GM21723 (cell line): ENCODE data around the gene DUOXA1.
A peak's percentile ranks its signal among the peaks of the same experiment; 100 is the strongest.

Experiments
- ATAC-seq: cut with Tn5 transposase; IDR thresholded peaks from one replicate; pipeline ENCODE4 v1.9.1; 2021; ENCODE audit warnings: mild to moderate bottlenecking, moderate library complexity; ENCODE audit not compliant: unreplicated experiment

The DUOXA1 gene

GRCh38 chr15:45129651-45130129, at the start of gene DUOXA1, which contains the start of gene DUOX1:
Gene DUOXA1, minus strand, starts transcription at chr15:45129879. Its CDS starts 6,865 bp downstream, at chr15:45123014.
Gene DUOX1, plus strand, starts transcription at chr15:45129994. Its CDS starts 1,973 bp downstream, at chr15:45131967.
- ATAC-seq = no peak

- ATAC-seq = no peak
These were observed 47.6 kb upstream of the DUOXA1 start for GRCh38 chr15:45177285-45177684.

GRCh38 chr15:45174577-45174976, 44.9 kb upstream of the DUOXA1 start:
- ATAC-seq = no peak

DNA sequence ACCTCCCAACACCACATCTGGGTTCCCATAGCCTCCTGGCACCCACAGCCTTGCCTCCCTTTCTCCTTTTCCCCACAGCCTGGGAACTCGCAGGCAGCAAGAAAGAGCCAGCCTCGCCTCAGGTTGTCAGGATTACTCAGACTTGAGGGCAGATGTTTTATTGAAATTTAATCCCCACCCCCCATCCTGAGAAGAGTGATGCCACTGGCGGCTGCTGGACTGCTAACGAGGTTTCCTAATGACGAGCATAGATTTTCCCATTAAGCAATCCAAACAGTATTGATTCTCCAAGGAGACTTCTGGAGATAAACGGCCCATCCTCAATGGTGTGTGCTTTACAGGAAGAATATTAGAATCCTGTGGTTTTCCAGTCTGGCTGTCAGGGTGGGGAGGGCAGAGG, 44.4 kb upstream of the DUOXA1 start:
- ATAC-seq = no peak

- no peak for ATAC-seq
These were observed 42.2 kb upstream of the DUOXA1 start for GRCh38 chr15:45171912-45172311.

- ATAC-seq = no peak
These were observed 40.2 kb upstream of the DUOXA1 start for GRCh38 chr15:45169608-45170480.

DNA sequence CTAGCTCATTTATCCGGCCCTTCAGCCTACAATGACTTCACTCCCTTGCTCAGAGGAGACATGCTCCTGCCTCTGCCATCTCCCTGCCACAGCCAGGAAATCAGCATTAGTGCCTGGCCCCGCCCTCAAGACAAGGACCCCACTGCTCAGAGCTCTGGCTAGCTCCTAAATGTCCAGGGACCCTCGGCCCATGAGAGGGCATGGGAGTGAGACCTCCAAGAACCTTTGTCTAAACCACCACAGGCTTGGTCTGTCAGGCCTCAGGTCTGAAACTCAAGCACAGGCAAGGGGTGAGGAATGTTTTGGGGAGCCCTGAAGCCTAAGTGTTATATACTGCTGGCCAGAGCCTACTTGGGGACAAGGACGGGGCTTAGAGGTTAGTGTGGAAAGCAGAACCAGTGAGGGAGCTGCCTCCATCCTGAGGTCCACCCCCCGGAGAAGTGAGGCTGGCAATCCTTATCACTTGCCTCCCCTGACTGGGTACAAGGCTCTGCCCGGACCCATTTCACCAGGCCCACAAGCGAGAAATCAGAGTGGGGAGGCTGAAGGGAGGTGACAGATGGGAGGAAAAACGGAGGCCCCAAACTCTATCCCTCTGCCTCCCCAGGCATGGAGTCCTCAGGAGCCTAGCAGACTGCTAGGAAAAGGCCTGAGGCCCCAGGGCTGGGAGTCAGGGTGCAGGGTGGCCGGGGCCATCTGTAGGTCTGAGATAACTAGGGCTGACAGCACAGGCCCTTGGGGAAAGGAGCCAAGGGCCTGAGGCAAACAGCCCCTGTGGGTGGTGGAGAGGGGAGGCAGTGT, 39.3 kb upstream of the DUOXA1 start:
- ATAC-seq = no peak

DNA sequence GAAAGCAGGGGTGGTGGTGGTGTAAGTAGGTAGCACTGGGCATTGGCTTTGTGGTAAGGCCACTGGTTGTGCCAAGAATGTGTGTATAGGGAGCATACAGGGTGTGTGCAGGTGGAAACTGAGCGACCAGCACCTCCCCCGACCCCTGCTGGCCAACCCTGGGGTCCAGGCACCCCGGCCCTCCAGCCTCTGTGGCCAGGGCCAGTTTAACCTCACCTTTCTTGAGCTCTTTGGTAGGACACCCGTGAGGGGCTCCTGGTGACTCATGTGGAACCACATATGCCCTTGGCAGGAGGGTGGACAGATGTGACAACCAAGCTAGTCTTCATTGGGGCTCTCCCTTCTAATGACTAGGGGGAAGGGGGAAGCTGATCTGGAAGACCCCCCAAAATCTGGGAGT, 38.6 kb upstream of the DUOXA1 start:
- no peak for ATAC-seq

DNA sequence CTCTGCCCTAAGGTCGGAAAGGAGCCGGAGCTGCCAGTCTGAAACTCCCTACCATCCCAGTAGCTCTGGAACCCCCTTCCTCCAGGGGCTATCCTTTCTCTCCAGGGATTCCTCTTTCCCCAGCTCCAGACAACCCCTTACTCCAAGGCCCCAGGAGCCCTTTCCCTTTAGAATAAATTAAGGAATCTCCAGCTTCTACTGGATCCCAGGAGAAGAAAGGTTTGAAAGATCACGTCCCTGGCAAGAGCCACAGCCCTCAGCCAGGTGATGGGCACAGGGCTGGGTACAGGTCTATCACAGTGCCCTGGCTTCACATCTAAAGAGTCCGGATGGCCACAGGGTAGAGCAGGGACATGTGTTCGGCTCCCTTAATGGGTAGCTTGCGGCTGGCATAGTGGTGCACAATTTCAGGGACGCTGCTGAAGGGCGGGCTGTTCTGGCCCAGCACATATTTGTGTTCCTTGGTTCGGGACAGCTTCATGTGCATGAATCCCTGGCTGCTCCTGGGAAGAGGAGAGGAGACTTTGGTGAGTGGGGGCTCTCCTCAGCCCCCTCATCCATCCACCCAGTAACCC, 38.0 kb upstream of the DUOXA1 start:
- no peak for ATAC-seq

DNA sequence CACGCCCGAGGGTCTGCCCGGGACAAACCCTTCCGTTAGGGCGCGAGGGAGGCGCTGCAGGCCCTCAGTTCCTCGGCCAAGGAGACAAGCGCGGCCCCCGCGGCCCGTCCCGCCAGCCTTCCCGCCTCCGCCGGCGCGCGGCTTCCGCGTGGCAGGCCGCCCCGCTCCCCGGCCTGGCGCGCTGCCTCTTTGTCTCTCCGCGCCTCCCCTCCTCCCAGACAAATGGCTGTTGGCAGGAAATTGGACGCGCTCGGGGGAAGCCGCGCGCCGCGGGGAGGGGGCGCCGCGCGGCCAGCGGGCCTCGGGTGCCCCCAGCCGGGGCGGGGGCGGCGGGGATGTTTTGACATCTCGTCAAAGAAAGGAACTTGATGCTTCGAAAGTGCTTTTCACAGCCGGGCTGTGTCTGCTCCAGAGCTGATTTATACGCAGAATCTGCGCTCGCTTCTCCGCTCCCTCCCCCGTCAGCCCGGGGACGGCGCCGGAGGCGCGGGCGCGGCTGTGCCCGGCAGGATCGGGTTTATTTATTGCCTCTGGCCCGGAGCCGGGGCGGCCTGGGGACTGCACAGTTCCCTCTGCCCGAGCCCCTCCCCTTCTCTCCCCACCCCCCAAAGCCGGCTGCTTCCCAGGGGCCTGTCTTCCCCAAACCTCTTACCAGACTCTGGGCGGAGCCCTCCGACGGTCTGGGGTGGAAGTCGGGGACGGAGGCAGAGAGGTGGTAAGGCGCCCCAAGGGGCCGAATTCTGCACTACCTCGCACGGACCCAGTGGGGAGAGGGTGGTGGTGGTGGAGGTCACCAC, 37.4 kb upstream of the DUOXA1 start:
- ATAC-seq = peak; percentile 92

GRCh38 chr15:45165536-45165935, 35.9 kb upstream of the DUOXA1 start:
- ATAC-seq = no peak

- ATAC-seq = no peak
These were observed 35.2 kb upstream of the DUOXA1 start for GRCh38 chr15:45164914-45165313.

- ATAC-seq = no peak
These were observed 33.8 kb upstream of the DUOXA1 start for GRCh38 chr15:45163508-45163856.

GRCh38 chr15:45162771-45163507, 33.3 kb upstream of the DUOXA1 start:
- ATAC-seq = no peak

GRCh38 chr15:45161666-45162065, 32.0 kb upstream of the DUOXA1 start:
- ATAC-seq = no peak

GRCh38 chr15:45157974-45158373, 28.3 kb upstream of the DUOXA1 start:
- ATAC-seq = no peak

DNA sequence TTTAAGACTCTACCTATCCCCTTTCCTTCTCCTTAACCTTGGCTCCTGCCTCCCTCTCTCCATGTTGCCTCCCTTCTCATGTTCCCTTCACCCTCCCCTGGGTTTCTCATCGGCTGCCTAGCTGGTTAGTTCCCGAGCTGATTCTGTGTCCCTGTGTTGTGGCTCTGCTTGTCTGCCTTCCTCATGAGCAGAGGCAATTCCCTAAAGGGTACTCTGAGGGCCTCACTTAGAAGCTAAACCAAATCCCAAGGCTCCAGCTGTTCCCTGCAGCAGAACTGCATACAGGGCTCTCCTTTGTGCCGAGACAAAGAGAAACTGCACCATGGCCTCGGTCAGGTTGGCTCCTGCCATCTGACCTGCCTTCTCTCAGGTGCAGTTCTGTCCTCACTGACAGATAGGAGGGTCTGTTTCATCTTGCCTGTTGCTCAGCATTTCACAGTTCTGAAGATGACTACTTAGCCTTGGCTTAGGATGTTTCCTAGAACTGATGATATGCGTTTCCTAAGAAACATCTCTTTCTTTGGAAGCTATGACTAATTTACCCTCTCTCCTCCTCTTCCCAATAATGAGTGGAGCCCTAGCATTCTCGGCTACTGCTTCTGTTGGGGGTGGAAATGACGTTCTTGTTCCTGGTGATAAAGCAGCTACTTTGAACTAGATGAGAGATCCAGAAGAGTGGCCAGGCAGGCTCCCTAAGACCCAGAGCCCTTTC, 27.2 kb upstream of the DUOXA1 start:
- no peak for ATAC-seq

DNA sequence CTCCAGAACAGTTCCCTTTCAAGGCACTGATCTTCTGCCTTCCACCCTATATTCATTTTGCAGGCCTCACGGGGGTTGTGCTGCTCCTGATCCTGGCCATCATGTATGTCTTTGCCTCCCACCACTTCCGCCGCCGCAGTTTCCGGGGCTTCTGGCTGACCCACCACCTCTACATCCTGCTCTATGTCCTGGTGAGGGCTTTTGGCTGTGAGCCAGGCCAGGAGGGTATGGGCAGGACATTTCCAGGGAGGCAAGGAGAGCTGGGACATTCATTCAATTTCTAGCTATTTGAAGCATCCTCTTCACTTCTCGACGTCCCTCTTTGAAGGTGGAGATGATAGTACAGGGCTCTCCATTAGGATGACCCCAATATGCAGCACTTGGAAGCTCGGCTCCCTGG, 26.1 kb upstream of the DUOXA1 start:
- ATAC-seq = no peak
